ENCODE results near the gene XAGE3.
"Not testable (repeated sequence)": the region's sequence is repeated elsewhere in the genome, so short reads cannot be mapped to it uniquely, and the experiment has no call there.

The XAGE3 gene

GRCh38 chrX:52906072-52906471 lies 38.2 kb upstream of the XAGE3 start:
- H3K9me2 ChIP-seq (replicated peaks; ENCODE audit: low read depth, low read length); H3K4me3 ChIP-seq (ENCODE audit: low read length, poor library complexity, severe bottlenecking); H3K36me3 ChIP-seq (ENCODE audit: insufficient read depth, low read length); H3K4me1 ChIP-seq (ENCODE audit: insufficient read depth, low read length, poor library complexity, severe bottlenecking); H4K20me1 ChIP-seq (ENCODE audit: insufficient read depth, low read length, poor library complexity, severe bottlenecking); H3K27me3 ChIP-seq (ENCODE audit: insufficient read depth, low read length, poor library complexity, severe bottlenecking); H3F3A ChIP-seq (ENCODE audit: low read depth); H3K79me2 ChIP-seq (ENCODE audit: insufficient read depth, low read length); H3K9me3 ChIP-seq (ENCODE audit: insufficient read depth, low read depth, low read length); H3K4me2 ChIP-seq (ENCODE audit: low read depth, low read length, poor library complexity, severe bottlenecking); H3K9ac ChIP-seq (ENCODE audit: low read depth, low read length, poor library complexity, severe bottlenecking); H2AFZ ChIP-seq (ENCODE audit: low read length): not testable (repeated sequence)

GRCh38 chrX:52905531-52905930 lies 37.6 kb upstream of the XAGE3 start:
- not testable (repeated sequence) for H3K36me3 ChIP-seq (ENCODE audit: insufficient read depth, low read length); H3F3A ChIP-seq (ENCODE audit: low read depth); H3K27me3 ChIP-seq (ENCODE audit: insufficient read depth, low read length, poor library complexity, severe bottlenecking); H3K9me2 ChIP-seq (replicated peaks; ENCODE audit: low read depth, low read length); H3K4me1 ChIP-seq (ENCODE audit: insufficient read depth, low read length, poor library complexity, severe bottlenecking); H3K9me3 ChIP-seq (ENCODE audit: insufficient read depth, low read depth, low read length); H3K4me2 ChIP-seq (ENCODE audit: low read depth, low read length, poor library complexity, severe bottlenecking); H4K20me1 ChIP-seq (ENCODE audit: insufficient read depth, low read length, poor library complexity, severe bottlenecking); H3K79me2 ChIP-seq (ENCODE audit: insufficient read depth, low read length); H2AFZ ChIP-seq (ENCODE audit: low read length); H3K4me3 ChIP-seq (ENCODE audit: low read length, poor library complexity, severe bottlenecking); H3K9ac ChIP-seq (ENCODE audit: low read depth, low read length, poor library complexity, severe bottlenecking)

- H2AFZ ChIP-seq (ENCODE audit: low read length); H3K9me2 ChIP-seq (replicated peaks; ENCODE audit: low read depth, low read length); H3F3A ChIP-seq (ENCODE audit: low read depth); H3K4me3 ChIP-seq (ENCODE audit: low read length, poor library complexity, severe bottlenecking); H3K9ac ChIP-seq (ENCODE audit: low read depth, low read length, poor library complexity, severe bottlenecking); H3K27me3 ChIP-seq (ENCODE audit: insufficient read depth, low read length, poor library complexity, severe bottlenecking); H4K20me1 ChIP-seq (ENCODE audit: insufficient read depth, low read length, poor library complexity, severe bottlenecking); H3K4me2 ChIP-seq (ENCODE audit: low read depth, low read length, poor library complexity, severe bottlenecking); H3K9me3 ChIP-seq (ENCODE audit: insufficient read depth, low read depth, low read length); H3K4me1 ChIP-seq (ENCODE audit: insufficient read depth, low read length, poor library complexity, severe bottlenecking); H3K79me2 ChIP-seq (ENCODE audit: insufficient read depth, low read length); H3K36me3 ChIP-seq (ENCODE audit: insufficient read depth, low read length): not testable (repeated sequence)
These were observed 29.2 kb upstream of the XAGE3 start, which contains the start of gene FAM156B for GRCh38 chrX:52896855-52897709. Gene FAM156B (plus strand): TSS chrX:52897330. CDS start chrX:52907226, 9,896 bp downstream.

- H3K4me1 ChIP-seq (ENCODE audit: insufficient read depth, low read length, poor library complexity, severe bottlenecking); H3K36me3 ChIP-seq (ENCODE audit: insufficient read depth, low read length); H3K27me3 ChIP-seq (ENCODE audit: insufficient read depth, low read length, poor library complexity, severe bottlenecking); H3K4me2 ChIP-seq (ENCODE audit: low read depth, low read length, poor library complexity, severe bottlenecking); H3K9ac ChIP-seq (ENCODE audit: low read depth, low read length, poor library complexity, severe bottlenecking); H2AFZ ChIP-seq (ENCODE audit: low read length); H3K4me3 ChIP-seq (ENCODE audit: low read length, poor library complexity, severe bottlenecking); H4K20me1 ChIP-seq (ENCODE audit: insufficient read depth, low read length, poor library complexity, severe bottlenecking); H3K9me2 ChIP-seq (replicated peaks; ENCODE audit: low read depth, low read length); H3F3A ChIP-seq (ENCODE audit: low read depth); H3K9me3 ChIP-seq (ENCODE audit: insufficient read depth, low read depth, low read length); H3K79me2 ChIP-seq (ENCODE audit: insufficient read depth, low read length): not testable (repeated sequence)
These were observed 28.6 kb upstream of the XAGE3 start for GRCh38 chrX:52896438-52896837.

GRCh38 chrX:52888090-52888489 lies 20.2 kb upstream of the XAGE3 start:
- not testable (repeated sequence) for H4K20me1 ChIP-seq (ENCODE audit: insufficient read depth, low read length, poor library complexity, severe bottlenecking); H3K9me3 ChIP-seq (ENCODE audit: insufficient read depth, low read depth, low read length); H3K9ac ChIP-seq (ENCODE audit: low read depth, low read length, poor library complexity, severe bottlenecking); H3K4me2 ChIP-seq (ENCODE audit: low read depth, low read length, poor library complexity, severe bottlenecking); H3K27me3 ChIP-seq (ENCODE audit: insufficient read depth, low read length, poor library complexity, severe bottlenecking); H3K4me3 ChIP-seq (ENCODE audit: low read length, poor library complexity, severe bottlenecking); H2AFZ ChIP-seq (ENCODE audit: low read length); H3F3A ChIP-seq (ENCODE audit: low read depth); H3K9me2 ChIP-seq (replicated peaks; ENCODE audit: low read depth, low read length); H3K4me1 ChIP-seq (ENCODE audit: insufficient read depth, low read length, poor library complexity, severe bottlenecking); H3K79me2 ChIP-seq (ENCODE audit: insufficient read depth, low read length); H3K36me3 ChIP-seq (ENCODE audit: insufficient read depth, low read length)

GRCh38 chrX:52887459-52887858 lies 19.6 kb upstream of the XAGE3 start:
- H3K4me2 ChIP-seq (ENCODE audit: low read depth, low read length, poor library complexity, severe bottlenecking); H3K4me1 ChIP-seq (ENCODE audit: insufficient read depth, low read length, poor library complexity, severe bottlenecking); H3K36me3 ChIP-seq (ENCODE audit: insufficient read depth, low read length); H3K9me2 ChIP-seq (replicated peaks; ENCODE audit: low read depth, low read length); H3F3A ChIP-seq (ENCODE audit: low read depth); H3K79me2 ChIP-seq (ENCODE audit: insufficient read depth, low read length); H3K9me3 ChIP-seq (ENCODE audit: insufficient read depth, low read depth, low read length); H3K4me3 ChIP-seq (ENCODE audit: low read length, poor library complexity, severe bottlenecking); H3K27me3 ChIP-seq (ENCODE audit: insufficient read depth, low read length, poor library complexity, severe bottlenecking); H4K20me1 ChIP-seq (ENCODE audit: insufficient read depth, low read length, poor library complexity, severe bottlenecking); H2AFZ ChIP-seq (ENCODE audit: low read length); H3K9ac ChIP-seq (ENCODE audit: low read depth, low read length, poor library complexity, severe bottlenecking): not testable (repeated sequence)

GRCh38 chrX:52876386-52876785 lies 8.5 kb upstream of the XAGE3 start:
- not testable (repeated sequence) for H3K9ac ChIP-seq (ENCODE audit: low read depth, low read length, poor library complexity, severe bottlenecking); H3F3A ChIP-seq (ENCODE audit: low read depth); H3K4me3 ChIP-seq (ENCODE audit: low read length, poor library complexity, severe bottlenecking); H3K4me2 ChIP-seq (ENCODE audit: low read depth, low read length, poor library complexity, severe bottlenecking); H3K9me2 ChIP-seq (replicated peaks; ENCODE audit: low read depth, low read length); H2AFZ ChIP-seq (ENCODE audit: low read length); H3K4me1 ChIP-seq (ENCODE audit: insufficient read depth, low read length, poor library complexity, severe bottlenecking); H3K36me3 ChIP-seq (ENCODE audit: insufficient read depth, low read length); H4K20me1 ChIP-seq (ENCODE audit: insufficient read depth, low read length, poor library complexity, severe bottlenecking); H3K27me3 ChIP-seq (ENCODE audit: insufficient read depth, low read length, poor library complexity, severe bottlenecking); H3K79me2 ChIP-seq (ENCODE audit: insufficient read depth, low read length); H3K9me3 ChIP-seq (ENCODE audit: insufficient read depth, low read depth, low read length)
